NCI-H2227 (cell line): ENCODE results near the gene TGFBR1.

ENCODE experiments used
- DNase-seq: peaks from one replicate; lab custom pipeline; 2025; ENCODE audit not compliant: unreplicated experiment; lab: John Stamatoyannopoulos, UW

Gene TGFBR1

DNA sequence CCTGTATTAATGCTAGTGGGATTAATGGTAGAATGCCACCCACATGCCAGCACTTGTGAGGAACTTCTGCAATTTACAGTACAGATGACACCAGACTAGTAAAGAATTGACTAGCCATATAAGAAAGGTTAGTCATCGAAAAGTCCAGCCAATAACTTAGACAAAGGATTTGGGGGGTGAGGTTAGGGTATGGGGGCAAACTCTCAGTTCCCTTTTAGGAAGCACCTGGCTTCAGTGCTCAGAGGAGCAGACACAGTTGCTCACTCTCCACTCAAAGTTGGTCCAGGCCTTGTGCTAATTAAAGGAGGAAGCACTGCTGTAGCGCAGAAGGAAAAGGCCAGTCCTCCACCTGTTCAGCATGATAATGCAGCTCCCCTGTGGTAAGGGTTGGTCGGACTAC is 25.2 kb downstream of the TGFBR1 start:
- no peak for DNase-seq

DNA sequence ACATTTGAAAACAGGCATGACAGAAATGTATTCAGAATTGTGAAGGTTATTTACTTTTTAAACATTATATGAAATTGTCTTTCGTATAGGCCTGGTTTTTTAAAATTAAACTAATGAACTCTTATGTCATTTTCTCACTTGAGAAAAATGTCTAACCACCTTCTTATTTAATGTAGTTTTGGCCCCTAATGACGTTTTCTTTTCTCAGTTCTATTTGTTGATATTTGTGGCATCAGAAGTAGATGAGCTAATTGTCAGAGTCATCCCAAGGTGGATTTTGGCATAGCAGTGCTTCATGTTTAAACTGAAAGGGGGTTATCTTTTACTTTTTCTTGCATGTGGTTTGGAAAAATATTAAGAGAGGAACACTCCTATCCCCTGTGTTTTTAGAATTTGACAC is 28.2 kb downstream of the TGFBR1 start:
- no peak for DNase-seq

DNA sequence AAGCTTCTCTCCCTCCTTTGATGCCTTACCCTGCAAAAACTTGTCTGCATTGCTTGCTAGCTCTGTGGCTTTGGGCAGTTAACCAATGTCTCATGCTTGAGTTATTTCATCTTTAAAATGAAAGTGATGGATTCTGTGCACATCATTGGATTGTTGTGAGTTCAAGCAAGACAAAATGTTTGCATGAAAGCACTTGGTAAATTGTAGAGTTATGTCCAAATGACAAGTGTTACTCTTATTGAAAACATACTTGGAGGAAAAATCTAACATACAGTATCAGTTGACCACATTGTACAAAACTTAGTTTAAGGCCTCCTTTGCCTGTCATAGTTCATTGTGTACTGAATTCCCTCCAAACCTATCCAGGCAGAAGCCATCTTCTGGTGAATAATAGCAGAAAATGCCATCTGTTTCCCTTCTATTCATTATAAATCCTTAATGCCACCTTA is 30.0 kb downstream of the TGFBR1 start:
- DNase-seq, result no peak

DNA sequence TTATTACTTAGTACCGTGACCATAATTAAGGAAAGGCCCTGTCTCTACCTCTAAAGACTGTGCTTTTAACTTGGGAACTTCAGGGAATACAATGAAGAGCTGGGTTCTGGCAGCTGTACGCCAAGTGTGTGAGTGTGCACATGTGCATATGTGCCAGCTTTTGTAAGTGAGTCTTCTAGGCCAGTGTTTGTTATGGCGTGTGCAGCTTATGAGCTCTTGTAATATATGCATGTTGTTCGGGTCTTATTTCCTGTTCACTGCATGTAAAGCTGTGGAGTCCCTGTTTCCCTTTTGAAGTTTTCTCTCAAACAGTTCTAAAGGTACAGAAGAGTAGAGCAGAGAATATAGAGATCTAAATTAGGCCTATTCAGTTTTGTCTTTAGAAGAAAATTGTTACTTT is 30.5 kb downstream of the TGFBR1 start:
- no peak for DNase-seq

DNA sequence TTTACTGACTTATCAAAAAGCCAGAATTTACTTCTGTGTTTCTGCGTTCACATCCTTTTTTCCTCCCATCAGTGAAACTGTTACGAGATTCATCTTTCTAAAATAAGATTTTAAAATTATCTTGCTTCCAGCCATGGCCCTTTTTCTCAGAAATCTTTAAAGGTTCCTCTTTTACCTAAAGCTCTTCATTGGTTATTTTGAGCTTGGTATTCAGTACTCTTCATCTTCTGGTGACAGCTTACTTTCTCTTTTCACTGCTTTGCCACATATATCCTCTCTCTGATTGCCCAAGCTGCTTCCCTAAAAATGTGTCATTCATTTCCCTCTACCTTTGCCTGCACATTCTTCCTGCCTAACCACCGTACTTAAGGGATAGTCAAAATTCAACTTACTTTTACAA is 32.3 kb downstream of the TGFBR1 start:
- no peak for DNase-seq

DNA sequence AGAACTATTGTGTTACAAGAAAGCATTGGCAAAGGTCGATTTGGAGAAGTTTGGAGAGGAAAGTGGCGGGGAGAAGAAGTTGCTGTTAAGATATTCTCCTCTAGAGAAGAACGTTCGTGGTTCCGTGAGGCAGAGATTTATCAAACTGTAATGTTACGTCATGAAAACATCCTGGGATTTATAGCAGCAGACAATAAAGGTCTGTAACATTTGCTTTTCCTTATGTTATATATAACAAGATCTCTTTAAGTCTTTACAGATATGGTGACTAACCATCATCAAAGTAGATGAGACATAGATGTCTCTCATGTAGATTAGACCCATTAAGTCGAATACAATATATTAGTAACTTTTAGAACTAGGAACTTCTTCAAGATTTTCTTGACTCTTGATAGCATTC is 33.0 kb downstream of the TGFBR1 start:
- no peak for DNase-seq

DNA sequence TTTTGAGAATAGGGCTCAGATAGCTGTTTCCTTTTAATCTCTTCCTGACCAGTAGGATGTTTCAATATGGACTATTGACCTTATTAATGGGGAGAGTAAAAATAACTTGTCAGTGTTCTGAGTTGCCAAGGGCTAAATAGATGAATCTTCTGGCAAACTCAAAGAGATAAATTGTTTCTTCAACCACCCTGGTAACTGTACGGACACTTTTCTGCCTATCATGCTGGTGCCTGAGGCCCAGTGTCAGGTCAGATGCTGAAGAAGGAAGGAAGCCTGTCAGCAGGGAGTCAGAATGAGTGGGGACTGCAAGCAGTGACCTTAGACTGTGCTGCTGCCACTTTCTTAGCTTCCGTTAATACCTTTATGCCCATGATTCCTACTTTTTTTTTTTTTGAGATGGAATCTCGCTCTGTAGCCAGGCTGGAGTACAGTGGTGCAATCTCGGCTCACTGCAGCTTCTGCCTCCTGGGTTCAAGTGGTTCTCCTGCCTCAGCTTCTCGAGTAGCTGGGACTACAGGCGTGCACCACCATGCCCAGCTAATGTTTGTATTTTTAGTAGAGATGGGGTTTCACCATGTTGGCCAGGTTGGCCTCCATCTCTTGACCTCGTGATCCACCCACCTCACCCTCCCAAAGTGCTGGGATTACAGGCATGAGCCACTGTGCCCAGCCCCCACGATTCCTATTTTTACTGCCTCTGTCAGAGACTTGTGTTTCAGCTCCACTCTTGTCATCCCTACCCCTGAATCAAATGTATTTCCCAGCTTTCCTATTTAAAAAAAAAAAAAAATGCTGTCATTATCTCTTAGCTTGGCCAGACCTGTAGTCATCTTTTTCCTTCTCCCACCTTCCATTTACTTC is 33.7 kb downstream of the TGFBR1 start:
- no peak for DNase-seq

DNA sequence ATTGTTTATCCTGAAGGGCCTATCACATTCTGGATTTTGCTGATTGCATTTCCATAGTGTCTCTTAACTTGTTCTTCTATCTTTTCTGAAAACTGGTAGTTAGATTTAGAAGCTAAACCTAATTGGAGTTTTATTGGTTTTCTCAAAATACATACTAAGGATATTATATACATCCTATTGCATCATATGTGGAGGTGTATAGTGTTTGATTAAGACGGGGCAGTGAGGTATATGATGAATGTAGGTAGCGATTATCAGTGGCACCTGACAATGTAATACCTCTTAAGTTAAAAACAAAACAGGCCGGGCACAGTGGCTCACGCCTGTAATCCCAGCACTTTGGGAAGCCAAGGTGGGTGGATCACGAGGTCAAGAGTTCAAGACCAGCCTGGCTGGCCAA is 35.0 kb downstream of the TGFBR1 start:
- no peak for DNase-seq

DNA sequence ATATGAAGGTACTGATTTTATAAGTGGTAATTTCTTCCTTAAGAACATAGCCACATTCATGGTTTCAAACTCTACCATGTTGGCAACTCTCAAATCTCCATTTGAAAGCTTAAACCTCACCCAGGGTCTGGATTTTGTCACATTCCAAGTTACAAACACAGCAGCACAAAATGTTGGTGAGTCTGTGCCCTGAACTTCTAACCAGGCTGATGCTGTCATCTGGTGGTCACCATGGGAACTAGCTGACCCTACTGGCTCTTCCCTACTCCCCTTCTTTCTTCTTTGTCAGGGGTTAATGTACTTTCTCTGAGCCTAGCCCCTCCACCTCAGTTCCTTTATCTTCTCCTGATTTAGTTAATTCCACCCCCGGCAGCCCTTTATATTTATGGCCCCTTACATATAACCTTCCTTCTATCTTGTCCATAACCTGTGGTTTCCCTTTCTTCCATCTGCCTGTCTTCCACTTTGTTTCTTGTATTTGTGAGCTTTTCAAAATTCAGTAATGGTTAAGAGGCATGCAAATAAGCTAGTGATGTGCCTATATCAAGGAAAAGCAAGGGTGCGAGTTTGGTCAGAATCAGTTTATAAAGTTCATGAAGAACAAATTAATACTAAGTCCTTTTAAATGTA is 35.9 kb downstream of the TGFBR1 start:
- peak; percentile 11 for DNase-seq

DNA sequence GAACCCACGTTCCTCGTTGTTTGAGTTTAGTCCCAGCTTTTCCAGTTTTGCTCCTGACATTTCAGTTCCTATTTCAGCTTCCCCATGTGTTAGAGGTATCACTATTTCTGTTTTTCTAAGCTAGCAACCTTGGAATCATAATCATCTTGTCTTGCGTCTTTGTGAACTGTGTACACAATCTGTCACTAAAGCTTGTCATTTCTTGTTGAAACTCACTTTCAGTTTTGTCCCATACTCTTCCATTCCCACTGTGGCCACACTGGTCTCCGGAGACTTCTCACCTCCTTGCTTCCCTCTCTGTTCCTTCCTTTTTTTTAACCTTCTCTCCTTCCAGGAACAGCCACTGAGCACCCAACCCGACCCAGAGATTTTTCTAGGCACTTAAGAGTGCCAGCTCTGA is 36.9 kb downstream of the TGFBR1 start:
- no peak for DNase-seq

DNA sequence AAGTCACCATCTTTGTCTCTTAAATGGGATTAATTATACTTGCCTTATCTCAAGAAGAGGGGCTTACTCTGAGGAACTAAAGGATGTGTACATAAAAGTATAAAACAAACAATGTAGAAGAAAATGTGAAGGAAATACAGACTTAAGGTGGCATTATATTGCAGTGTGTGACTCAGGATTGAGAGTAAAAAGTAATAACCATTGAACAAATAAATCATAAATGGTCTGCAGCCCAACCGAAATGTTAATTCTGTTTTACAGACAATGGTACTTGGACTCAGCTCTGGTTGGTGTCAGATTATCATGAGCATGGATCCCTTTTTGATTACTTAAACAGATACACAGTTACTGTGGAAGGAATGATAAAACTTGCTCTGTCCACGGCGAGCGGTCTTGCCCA is 37.4 kb downstream of the TGFBR1 start:
- no peak for DNase-seq

DNA sequence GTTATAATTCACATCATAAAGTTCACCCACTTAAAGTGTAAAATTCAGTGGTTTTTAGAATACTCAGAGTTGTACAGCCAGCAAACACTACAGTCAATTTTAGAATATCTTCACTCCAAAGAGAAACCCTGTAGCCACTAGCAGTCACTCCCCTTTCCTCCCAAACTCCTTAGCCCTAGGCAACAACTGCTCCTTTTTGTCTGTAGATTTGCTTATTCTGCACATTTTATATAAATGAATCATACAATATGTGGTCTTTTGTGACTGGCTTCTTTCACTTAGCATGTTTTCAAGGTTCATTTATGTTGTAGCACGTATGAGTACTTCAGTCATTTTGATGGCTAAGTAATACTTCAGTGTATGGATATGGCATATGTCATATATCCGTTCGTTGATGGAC is 38.7 kb downstream of the TGFBR1 start:
- DNase-seq, result no peak

DNA sequence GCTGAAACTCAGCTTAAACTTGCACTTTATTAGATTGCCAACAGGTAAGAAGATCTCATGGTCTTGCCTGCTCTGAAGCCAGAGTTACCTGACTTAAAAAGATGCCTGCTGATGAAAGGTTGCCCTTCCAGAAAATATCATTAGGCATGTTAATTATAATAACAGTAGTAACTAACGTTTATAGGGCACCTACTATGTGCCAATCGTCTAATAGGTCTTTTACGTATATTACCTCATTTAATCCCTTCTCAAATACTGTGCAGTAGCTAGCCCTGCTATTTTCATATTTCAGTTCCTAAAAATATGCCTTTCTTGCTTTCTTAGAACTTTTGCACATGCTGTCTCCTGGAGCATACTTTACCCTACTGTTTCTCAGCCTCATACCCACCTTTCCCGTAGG is 40.1 kb downstream of the TGFBR1 start:
- DNase-seq, result no peak

DNA sequence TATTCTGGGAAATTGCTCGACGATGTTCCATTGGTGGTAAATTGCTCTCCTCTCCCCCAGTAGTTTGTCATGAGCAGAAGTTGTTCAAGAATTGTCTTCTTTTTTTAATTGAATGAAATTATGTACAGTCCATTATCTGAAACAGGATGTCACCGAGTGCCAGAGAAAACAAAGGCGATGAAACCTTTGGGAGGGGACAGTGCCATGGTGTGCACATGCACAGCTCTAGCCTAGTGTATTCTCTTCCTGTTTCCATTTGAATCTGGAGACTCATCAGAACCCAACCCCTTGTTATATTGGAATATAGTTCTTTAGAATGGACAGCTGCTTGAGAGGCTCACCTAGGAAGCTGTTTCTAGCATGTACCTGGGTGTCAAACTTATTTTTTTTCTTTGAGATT is 41.7 kb downstream of the TGFBR1 start:
- no peak for DNase-seq

DNA sequence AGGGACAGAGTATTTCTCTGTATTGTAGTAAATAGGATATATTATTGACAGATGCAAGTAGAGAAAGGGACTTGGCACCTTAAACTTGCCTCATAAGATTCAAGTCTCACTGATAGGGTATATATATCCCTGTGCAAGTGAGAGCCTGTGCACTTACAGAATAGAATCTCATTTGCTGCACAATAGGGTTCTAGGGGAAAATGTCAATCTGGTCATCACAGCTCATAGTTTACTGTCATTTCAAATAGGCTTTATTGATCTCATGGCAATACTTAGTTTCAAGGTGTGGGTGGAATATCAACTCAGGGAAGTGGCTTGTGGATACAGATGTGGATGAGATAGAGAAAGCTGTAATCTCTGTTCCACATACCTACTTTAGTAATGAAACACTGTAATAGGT is 42.3 kb downstream of the TGFBR1 start:
- DNase-seq, result no peak

DNA sequence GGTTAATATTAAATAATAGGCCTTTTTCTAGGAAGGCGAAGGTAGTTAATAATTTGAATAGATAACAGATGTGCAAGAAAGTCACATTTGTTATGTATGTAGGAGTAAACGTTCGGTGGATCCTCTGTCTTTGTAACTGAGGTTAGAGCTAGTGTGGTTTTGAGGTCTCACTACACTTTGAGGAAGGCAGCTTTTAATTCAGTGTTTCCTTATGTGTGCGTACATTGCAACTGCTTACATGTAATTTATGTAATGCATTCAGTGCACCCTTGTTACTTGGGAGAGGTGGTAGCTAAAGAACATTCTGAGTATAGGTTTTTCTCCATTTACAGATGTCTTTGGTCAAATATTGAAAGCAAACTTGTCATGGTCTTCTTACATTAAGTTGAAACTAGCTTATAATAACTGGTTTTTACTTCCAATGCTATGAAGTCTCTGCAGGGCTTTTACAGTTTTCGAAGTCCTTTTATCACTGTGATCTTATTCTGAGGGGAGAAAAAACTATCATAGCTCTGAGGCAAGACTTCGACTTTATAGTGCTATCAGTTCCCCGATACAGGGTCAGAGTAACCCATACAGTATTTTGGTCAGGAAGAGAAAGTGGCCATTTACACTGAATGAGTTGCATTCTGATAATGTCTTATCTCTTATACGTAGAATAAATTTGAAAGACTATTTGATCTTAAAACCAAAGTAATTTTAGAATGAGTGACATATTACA is 45.7 kb downstream of the TGFBR1 start:
- no peak for DNase-seq

DNA sequence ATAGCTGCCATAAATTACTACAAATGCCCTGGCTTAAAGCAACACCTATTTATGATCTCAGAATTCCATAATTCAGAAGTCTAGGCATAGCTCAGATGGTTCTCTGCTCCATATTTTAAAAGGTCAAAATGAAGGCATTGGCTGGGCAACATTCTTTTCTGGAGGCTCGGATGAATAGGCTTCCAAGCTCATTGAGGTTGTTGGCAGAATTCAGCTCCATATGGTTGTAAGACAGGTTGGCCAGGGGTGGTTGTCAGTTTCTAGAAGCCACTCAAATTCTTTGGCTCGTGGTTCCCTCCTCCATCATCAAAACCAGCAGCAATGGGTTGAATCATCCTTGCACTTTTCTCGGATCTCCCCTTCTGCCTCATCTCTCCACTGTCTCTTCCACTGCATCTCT is 49.4 kb downstream of the TGFBR1 start:
- no peak for DNase-seq

DNA sequence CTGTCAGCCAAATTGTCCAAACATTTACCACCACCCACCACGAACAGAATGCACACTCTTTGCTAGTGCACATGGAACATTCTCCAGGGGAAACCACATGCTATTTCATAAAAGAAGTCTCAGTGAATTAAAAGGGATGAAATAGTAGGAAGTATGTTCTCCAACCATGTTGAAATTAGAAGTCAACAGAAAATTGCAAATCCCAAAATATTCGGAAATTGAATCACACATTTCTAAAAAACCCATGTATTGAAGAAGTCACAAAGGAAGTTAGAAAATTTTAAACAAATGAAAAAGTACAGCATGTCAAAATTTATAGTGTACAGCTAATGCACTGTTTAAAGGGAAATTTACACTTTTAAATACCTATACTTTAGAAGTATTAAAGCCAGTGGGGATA is 50.8 kb downstream of the TGFBR1 start:
- no peak for DNase-seq

DNA sequence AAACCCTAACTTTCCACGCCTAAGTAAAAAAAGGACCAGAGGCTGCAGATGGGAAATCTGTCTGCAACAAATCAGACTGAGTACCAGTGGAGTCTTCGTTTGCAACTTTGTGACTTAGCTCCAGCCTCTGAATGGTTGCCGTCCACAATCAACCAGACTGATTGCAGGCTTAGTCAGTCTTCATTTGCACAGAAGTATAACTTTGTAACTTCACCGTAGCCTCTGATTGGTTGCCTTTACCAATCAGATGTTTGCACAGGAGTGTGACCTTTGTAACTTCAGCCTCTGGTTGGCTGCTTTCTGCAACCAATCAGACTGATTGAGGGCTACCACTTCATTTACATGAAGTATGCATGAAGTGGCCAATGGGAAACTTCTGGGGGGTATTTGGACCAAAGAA is 53.7 kb downstream of the TGFBR1 start:
- DNase-seq, result no peak

DNA sequence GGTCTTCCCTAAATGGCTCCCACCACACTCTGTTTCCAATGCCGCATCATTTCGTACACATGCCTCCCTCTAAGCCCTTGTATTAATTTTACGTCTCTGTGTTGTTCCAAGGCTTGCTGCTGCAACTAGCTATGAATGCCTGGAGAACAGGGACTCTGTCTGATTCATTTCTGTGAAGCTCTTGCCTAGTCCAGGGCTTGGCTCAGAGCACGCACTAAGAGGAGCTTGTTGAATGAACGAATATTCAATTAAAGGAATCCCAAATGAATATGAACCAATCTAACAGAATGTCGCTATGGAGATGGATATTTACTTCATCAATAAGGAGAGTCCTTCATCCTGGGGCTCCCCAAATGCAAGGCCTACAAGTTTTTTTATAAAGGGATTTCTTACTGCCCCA is 55.3 kb downstream of the TGFBR1 start:
- DNase-seq, result no peak

DNA sequence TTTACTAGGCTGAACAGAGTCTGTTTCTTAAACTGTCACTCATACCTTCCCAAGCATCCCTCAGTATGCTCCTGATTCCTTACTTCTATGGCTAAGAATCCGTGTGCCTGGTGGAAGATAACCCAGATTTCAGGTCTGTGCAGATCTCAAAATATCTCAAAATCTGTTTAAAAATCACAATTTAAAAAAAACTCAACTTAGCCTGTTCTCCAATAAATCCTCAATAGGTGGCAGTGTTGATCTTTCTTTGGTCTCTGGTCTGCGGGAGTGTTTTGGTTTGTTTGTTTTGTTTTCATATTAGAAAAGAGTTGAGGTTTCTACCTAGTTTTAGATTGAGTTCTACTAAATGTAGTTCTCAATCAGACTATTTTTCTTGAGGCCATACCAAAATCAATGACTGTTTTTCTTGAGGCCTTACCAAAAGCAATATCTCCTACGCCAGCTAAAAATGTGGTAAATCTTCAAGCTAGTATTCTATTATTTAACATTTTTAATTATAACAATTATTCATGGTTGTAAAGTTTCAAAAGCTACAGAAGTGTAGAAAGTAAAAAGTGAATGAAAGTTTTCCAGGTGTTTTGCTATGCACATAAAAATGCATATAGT is 57.9 kb downstream of the TGFBR1 start:
- DNase-seq, result peak; percentile 40

DNA sequence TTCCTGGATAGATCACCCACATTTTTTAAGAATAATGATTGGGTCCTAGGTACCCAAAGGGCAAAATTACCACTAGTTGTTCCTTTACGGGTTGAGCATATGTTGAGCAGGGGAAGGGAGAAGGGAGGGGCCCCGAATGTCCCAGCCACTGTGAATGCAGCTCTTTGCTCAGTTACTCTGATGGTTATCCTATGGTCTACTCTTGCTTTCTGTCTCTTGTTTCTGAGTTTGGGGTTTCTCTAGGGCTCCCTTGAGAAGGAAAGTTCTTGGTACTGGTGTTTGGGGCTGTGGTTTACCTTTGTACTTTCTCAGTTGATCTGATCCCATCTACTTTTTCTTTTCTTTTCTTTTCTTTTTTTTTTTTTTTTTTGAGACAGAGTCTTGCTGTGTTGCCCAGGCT is 61.2 kb downstream of the TGFBR1 start:
- DNase-seq, result no peak
